ENCODE results near the gene EEF1AKMT2.
"Not testable (repeated sequence)": the region's sequence is repeated elsewhere in the genome, so short reads cannot be mapped to it uniquely, and the experiment has no call there.

The EEF1AKMT2 gene

DNA sequence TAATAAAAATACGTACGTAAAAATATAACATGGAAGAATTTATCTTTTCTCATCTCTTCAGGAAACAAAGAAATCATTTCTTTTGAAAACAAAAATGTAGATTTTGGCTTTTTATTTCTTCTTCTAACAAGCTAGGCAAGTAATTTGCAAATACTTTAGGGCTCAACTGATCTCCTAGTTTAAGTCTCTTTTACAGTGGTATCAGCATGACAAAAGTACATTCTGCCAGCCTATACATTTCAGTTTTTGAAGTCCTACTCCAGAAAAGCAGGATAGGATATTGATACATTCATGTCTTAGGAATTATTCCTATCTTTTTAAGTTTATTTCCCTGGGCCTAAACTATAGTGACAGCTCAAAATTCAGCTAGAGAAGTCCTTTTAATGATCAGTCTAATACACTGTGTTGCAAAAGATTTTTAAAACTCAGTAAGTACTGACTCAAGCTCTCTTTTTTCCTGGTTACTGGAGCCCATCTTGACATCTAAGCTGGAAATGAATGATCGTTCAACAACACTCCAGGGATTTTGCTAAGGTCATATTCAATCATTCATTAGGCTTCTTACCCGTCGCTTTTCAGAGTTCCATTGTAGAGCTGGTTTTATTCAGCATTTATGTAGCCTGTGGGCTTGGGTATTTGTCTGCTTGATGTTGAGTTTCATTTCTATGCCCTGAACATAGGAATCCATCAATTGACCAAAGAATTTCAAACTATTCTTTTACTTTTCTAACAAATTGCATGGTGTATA lies 35.4 kb downstream of the EEF1AKMT2 start:
- DNase-seq (ENCODE audit: low read depth in 2 of 2): no peak

DNA sequence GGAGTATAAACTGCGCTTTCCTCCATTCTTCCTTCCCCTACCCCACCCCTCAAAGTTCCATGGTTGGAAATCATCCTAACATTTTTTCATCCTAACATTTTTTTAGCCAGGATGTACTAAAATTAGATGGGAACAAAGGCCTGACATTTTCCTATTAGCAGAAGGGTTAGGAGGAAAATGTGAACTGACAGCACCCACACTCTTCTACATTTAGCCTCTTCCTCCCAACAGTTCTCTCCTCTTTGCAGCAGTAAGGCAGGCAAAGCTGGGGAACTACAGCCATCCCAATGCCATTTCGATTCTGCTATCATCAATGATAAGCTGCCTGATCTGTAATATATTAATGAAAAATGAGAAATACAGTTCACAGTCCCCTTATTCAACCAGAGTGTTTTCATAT lies 36.1 kb downstream of the EEF1AKMT2 start:
- no peak for DNase-seq (ENCODE audit: low read depth in 2 of 2)

DNA sequence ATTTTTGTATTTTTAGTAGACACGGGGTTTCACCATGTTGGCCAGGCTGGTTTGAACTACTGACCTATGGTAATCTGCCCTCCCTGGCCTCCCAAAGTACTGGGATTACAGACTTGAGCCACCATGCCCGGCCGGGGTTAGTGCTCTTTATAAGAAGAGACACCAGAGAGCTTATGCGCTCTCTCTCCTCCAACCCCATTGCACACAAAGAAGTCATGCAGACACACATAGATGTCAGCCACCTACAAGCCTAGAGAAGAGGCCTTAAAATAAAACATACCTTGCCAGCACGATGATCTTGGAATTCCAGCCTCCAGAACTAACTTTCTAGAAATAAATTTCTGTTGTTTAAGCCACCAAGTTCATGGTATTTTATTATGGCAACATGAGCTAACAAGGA lies 37.5 kb downstream of the EEF1AKMT2 start:
- no peak for DNase-seq (ENCODE audit: low read depth in 2 of 2)

DNA sequence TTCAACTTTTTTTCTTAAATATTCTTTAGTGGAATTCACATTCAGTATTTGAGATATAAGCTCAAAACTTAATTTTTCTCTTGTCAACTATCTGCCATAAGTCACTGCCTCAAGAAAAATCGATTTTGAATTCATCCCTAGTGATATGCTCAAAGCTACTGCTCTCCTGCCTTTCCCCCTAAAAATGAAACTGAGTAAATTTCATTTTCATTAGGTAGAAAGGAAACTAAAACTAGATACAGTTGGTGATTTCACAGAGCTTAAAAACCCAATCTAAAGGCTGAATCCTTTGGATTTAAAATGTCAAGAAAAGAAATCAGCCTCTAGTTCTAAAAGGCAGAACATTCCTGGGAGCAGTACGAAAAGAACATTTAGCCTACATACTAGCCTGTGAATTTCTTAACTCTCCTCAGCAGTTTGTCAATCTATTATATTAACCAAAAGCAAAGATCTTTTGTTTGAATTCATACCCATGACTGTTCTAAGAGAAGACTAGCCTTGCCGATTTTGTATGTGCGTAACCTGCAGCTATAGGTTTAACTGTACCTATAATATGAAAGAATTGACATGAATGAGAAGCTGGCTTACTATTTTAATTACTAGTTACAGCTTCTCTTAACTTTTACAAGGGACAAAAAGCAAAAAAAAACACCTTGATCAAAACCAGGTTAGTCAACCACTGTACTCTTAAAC lies 42.6 kb downstream of the EEF1AKMT2 start:
- no peak for DNase-seq (ENCODE audit: low read depth in 2 of 2)

DNA sequence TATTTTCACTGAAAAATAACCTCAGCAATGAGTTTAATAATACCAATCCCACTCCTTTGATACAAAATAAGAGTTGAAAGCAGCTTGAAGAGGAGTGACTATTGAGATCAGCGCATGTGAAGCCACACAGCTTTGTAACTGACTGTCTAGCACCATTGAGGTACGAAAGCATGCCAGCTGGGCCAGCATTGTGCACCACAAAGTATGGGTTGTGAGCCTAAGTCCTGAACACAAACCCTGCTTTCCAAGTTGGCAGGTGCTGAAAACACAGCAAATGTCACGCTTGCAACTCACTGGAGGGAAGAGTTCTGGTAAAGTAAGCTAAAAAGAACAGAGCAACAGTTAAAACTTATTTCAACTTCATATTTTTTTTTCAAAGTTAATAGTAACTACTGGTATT lies 43.5 kb downstream of the EEF1AKMT2 start:
- no peak for DNase-seq (ENCODE audit: low read depth in 2 of 2)

DNA sequence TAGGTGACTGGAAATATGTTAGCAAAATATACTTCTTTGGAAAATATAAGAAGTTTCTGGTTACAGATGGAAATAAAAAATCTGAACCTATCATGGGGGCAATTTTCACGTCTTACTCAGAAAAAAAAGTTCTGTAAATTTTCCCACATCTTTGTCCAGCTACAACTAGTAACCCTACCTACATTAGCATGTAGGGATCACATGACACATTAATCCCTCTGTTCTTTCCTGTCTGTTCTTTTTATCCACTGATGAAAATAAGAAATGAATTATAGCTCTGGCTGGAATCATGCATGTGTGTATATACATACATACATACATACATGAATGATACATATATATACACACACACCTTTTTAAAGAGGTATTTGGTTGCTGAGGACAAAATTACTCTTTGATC lies 43.9 kb downstream of the EEF1AKMT2 start:
- no peak for DNase-seq (ENCODE audit: low read depth in 2 of 2)

DNA sequence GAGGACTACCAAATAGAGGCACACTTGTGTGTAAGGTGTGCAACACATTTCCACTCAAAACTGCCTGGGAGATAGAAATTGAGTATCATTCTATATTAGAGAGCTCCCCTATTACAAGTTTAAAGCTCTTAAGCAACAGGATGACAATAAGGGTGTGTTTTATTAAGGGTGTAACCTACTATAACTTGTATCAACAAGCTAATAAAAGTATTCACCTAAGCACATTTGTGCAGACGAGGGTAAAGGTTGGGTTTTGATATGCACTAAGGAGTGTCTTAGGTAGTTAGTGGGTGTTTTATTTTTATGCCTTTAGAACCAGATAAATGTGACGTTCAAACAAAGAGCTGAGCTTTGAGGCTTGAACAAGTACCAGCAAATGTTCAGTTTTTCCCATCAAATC lies 44.7 kb downstream of the EEF1AKMT2 start:
- no peak for DNase-seq (ENCODE audit: low read depth in 2 of 2)

DNA sequence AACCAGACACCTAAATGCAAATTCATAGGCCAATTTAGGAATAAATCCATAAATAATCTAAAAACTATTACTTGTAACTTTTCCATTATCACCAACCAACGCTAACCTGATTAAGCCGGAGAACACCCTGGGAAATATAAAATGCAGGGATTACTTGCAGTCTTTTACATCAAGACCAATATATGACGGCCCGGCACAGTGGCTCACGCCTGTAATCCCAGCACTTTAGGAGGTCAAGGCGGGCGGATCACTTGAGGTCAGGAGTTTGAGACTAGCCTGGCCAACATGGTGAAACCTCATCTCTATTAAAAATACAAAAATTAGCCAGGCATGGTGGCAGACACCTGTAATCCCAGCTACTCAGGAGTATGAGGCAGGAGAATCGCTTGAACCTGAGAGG lies 45.2 kb downstream of the EEF1AKMT2 start:
- not testable (repeated sequence) for DNase-seq (ENCODE audit: low read depth in 2 of 2)

DNA sequence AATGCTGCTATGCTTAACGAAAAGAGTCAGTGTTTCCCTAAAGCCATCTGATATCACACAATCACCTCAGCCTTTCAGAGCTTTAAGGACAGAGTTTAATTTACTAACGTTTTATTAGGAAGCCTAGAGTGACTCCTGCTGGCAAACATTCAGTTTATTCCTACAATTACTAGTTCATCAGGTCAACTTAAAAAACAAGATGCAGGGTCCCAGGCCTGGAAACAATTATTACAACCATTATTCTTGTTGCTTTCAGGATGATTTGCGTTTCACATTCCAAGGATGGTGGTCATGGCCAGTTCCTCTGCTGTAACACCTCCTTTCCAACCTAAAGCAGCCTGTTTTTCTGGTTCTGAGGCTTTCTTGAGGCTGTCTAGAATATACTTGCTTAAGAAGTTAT lies 46.0 kb downstream of the EEF1AKMT2 start:
- DNase-seq (ENCODE audit: low read depth in 2 of 2): no peak

DNA sequence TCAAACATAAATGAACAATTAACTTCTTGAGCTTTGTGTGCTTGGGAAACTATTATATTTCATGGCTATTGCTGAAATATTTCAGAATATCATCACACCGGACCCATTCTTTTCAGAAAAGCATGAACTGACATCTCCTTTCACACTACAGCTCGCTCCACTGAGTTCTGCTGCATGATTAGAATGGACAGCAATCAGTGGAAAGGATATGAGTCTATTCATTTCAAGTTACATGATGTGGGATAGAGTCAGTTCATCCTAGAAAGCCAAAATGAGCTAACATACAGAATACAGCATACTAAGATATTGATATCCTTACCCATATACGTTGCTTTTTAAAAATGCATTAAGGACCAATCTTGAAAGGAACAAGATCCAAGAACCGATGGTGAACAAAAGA lies 46.4 kb downstream of the EEF1AKMT2 start:
- DNase-seq (ENCODE audit: low read depth in 2 of 2): no peak

DNA sequence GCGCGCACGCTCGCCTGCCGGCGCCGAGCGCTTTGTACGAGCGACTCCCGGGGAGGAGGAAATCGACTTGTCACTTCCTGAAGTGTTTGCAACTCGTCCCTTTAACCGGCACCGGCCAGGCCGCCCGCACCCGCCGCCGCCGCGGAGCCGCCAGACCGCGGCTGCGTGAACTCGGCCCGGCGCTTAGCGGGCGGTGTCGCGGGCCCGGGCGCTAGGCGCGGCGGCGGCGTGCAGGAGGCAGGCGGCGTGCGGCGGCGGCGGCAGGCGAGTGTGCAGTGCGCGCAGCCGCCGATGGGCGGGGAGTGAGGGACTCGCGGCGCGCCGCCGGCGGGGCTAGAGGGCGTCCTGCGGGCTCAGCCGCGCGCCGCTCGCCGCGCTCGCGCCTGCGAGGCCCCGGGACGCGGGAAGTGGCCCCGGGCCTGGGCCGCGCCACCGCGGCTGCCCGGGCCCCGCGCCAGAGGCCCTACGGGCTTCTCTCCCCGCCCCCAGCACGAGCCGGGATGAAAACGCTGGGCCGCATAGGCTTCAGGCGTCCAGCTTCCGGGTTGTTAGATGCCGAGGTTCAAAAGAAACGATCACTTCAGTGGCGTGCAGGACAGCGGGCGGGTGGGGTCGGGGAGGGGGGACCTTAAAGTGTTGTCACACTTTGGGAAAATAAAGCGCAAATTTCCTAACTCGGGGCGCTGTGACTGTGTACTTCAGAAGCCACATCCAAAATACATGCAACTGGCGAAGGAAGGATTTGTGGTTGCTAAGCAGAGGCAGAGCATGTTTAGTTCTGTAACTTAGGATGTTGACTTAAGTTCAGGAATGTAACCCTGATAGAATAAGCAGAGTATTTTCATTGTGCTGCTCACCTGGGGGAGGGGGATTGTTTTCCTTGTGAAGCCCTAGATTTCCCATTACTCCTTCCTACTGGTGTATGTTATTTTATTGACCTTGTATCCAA lies 47.3 kb downstream of the EEF1AKMT2 start, which contains the start of gene FAM53B:
Gene FAM53B, minus strand, starts transcription at position 277 of the 949 bp plus-strand sequence. CDS start 37,665 bp downstream, outside the sequence.
- peak; percentile 71 to 79 for DNase-seq (ENCODE audit: low read depth in 2 of 2)

DNA sequence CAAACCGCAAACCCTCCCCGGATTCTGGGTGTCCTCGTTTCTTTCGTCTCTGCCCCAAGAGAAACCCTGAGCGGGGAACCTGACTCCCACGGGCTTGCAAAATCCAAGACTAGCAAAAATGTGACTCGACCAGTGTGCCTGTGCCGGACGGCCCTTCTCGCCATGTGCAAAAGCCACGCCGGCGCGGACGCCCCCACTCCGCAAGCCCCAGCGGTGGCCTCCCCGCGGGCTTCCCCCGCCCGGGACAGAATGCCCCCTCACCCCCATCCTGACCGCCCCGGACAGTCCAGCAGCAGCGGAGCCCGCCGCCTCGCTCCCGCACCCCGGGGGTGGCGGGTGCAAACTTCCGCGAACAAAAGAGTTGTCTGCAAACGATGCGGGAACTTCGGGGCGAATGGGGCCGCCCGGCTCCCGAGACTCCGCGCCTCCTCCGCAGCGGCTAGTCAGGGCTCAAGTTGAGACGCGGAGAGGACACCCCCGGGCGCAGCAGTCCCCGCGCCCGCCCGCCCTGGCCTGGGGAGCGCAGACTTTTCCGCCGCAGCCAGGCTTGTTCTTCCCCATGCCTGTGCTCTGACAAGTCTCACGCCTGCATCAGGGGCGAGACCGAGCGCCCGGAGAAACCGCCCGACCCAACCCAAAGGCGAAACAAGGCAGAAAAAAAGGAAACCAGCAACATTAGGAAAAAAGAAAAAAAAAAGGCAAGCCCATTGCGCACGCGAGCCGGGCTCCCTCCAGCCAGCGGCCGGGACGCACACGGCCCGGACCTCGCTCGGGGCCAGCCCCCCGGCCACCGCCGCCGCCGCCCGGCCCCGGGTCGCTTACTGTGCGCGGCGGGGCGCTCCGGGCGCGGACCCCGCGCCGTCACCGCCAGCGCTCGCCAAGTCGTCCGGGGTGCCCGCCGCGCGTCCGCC lies 48.2 kb downstream of the EEF1AKMT2 start:
- peak in 1 of 2 donors; percentile 34 for DNase-seq (ENCODE audit: low read depth in 2 of 2)

DNA sequence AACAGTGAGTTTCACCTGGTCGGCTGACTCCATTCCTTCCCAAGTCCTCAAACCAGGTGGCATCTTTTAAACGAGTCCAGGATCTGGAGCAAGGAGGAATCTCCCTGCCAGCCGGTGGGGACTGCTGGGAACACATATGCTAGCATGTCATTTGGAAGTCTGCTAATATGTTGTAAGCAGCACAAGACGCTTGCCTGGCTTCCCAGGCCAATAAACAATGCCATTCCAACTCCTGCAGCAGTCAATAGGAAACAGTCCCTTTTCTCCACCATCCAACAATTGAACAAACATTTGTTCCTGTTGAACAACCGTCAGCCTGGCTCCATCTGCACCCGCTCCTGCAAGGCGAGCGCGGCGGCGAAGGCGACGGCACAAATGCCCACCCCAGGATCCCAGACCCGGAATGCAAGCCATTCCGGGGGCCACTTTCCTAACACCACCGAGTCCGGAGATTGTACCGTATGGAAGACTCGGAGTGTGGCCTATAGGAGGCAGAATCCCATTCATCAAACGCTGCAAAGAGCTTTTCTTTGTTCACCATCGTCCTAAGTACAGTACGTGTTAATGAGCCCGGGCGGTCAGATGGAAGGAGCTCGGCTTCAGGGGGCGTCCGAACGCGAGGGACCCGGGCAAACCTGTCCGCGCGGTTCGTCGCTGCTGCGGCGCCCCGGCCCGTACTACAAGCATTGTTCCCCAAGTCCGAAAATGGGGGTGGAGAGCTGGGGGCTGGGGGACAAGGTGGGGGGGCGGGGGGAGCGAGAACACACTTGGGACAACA lies 49.1 kb downstream of the EEF1AKMT2 start:
- DNase-seq (ENCODE audit: low read depth in 2 of 2): no peak

DNA sequence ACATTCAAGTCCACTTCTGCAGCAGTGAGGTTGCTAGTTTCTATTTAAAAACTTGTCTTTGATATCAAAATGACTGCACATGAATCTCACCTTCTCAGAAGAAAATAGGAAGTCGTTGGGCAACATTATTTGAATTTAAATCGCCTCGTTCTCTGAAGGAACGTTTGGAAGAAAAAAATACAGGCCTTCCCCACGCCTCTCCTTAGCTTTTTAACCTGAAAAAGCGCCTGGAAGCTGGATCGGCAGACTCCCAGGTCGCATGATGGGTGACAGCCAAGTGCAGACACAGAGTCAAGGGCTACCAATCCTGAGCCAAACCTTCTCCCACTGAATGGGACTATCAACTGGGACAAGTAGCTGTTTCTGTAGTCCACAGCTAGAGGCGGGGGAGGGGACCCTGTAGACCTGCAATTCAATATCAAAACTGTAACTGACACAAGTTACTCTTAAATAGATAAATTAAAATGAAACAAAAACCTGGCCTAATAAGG lies 49.7 kb downstream of the EEF1AKMT2 start:
- no peak for DNase-seq (ENCODE audit: low read depth in 2 of 2)

DNA sequence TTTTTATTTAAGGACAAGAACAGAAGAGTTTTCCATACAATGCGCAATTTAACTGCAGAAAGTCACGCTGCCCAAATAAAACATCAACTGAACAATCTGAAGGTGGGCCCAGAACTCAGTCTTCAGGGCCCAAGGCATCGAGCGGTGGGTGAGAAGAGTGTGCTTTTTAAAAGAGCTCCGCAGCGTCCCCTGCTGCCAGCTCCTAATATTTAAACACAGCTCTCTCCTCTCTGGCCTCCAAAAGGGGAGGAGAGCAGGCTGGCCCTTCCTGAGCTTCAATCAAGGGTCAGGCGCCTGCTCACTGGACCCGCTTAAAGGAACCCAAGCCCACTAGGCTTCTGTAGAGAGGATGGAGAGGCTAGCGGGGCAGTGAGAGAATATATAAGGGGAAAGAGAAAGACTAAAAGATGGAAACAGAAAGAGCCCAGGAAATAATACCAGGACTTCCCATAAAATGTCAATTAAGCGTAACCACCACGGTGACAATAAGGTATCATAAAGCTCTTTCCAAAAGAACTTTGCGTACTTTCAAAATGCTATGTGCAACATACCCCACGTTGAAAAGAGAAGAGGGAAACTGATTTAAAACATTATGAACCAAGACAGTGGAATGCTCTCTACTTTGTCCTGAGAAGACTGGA lies 50.3 kb downstream of the EEF1AKMT2 start:
- peak; percentile 68 to 70 for DNase-seq (ENCODE audit: low read depth in 2 of 2)

DNA sequence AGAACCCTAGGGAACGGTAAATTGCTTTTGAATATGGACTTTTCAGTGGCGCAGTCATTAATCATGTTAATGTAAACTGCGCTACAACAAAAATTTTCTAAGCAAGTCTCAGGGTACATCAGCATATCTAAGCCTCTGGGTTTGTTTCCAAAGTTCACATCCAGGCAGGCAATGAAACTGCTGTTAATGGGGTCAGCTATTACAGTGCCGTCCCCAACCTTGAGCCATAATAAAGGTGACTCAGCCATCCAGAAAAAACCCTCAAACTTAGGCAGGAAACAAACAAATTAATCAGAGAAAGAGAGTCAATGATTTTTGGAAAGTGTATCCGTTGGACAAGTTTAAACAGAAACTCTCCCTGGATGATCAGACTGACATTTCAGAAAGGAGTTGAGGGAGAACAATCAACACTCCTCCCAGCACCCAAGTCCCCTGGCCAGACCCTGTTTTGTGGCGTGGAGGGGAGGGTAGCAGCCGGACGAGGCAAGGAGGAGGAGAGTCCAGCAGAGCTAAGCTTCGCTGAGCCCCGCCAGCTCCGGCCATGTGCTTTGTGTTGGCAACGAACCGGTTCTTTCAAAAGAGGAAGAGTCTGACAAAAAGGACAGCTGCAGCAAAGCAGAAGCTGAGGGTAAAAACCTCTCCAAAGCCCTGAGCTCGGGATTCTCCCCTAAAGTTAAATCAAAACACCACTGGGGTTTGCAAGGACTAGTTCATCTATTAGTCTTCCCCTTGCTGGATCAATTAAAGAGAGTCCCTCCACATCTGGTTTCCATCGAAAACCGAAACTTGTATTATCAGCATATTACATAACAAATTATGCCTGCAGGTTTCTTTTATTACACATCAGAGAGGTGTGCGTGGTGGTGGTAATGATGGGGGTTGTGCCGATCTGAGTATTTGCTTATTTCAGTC lies 51.1 kb downstream of the EEF1AKMT2 start:
- no peak for DNase-seq (ENCODE audit: low read depth in 2 of 2)

DNA sequence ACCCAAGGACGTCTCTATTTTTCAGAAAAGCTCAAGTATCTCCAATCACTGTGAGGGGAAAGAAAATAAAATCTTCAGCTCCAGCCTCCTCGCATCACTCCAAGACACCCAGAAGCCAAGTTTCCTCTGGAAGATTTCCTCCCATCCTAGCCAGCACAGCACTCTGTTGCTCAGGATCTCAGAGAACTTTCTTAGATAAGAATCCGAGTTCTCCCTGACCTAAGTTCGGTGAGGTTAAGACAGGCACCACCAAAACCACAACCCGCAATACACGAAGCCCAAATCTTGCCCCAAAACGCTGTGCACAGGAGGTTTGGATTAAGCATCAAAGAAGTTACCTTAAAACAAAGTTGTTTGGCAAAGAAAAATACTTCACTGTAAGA lies 51.7 kb downstream of the EEF1AKMT2 start:
- DNase-seq (ENCODE audit: low read depth in 2 of 2): no peak

DNA sequence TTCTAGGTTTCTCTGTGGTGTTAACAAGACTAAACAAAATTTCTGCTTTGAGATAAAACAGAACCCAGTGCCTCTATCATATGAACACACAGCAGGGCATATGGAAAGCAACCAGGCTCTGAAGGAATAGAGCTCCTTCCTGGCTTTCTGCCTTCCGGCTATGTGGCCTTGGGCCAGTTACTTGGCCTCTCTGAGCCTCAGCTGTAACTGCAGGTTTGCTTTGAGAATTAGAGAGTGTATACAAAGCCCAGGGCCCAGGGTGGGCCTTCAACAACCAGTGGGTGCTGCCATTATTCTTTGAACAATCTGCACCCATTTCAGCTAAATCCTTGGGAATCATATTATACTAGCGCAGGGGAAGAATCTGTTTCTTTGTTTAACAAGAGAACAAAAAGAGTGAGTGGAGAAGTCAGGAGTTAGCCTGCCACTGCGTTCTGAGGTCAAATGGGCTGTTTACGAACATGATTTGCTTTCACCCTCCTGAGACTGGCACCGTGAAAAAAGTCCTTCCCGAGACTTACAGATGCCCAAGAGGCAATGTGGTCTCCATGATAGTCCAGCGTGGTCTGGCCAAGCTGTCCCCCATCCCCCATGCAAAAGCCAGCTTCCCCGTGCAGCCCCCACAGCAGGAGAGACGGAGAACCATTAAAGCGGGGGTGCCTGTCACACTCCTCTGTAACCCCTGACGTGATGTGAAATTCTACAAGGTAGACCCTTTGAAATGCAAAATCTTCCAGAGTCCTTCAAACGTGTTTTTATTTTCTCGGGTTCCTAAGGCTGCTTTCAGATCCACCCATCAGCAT lies 52.4 kb downstream of the EEF1AKMT2 start:
- no peak for DNase-seq (ENCODE audit: low read depth in 2 of 2)

Data from stimulated activated CD4-positive, alpha-beta T cell treated with anti-CD3 and anti-CD28 coated beads, Interleukin-1b, Interleukin-23, amount 100 ng/mL, for 4 hours (primary cell).